Activated CD8-positive, alpha-beta memory T cell treated with anti-CD3 and anti-CD28 coated beads for 24 hours (primary cell): ENCODE measurements around the gene FGGY.
"Not testable (repeated sequence)": the region's sequence is repeated elsewhere in the genome, so short reads cannot be mapped to it uniquely, and the experiment has no call there.

Experiments
- DNase-seq: peaks from one replicate; pipeline ENCODE4 v3.0.0-alpha.2; 2020

The FGGY gene

GRCh38 chr1:59718064-59718988 is 421.4 kb downstream of the FGGY start:
- DNase-seq = no peak

- no peak for DNase-seq
These were observed 422.1 kb downstream of the FGGY start for GRCh38 chr1:59718989-59719360.

- DNase-seq = no peak
These were observed 423.6 kb downstream of the FGGY start for GRCh38 chr1:59720326-59721115.

GRCh38 chr1:59730302-59730701 is 433.4 kb downstream of the FGGY start:
- DNase-seq = no peak

- no peak for DNase-seq
These were observed 434.0 kb downstream of the FGGY start for GRCh38 chr1:59730759-59731478.

- no peak for DNase-seq
These were observed 434.7 kb downstream of the FGGY start for GRCh38 chr1:59731591-59731990.

GRCh38 chr1:59732214-59732955 is 435.5 kb downstream of the FGGY start:
- no peak for DNase-seq

GRCh38 chr1:59733443-59734141 is 436.7 kb downstream of the FGGY start:
- no peak for DNase-seq

GRCh38 chr1:59735927-59736326 is 439.0 kb downstream of the FGGY start:
- not testable (repeated sequence) for DNase-seq

- no peak for DNase-seq
These were observed 439.9 kb downstream of the FGGY start for GRCh38 chr1:59736744-59737143.

- DNase-seq = no peak
These were observed 440.7 kb downstream of the FGGY start for GRCh38 chr1:59737638-59738037.

GRCh38 chr1:59738152-59738551 is 441.3 kb downstream of the FGGY start:
- no peak for DNase-seq

- no peak for DNase-seq
These were observed 441.7 kb downstream of the FGGY start for GRCh38 chr1:59738591-59739015.

GRCh38 chr1:59739111-59739510 is 442.2 kb downstream of the FGGY start:
- no peak for DNase-seq

- DNase-seq = no peak
These were observed 445.6 kb downstream of the FGGY start for GRCh38 chr1:59742526-59742925.

- no peak for DNase-seq
These were observed 446.6 kb downstream of the FGGY start for GRCh38 chr1:59743324-59744091.

GRCh38 chr1:59747420-59748024 is 450.6 kb downstream of the FGGY start:
- DNase-seq = no peak

- DNase-seq = no peak
These were observed 451.2 kb downstream of the FGGY start for GRCh38 chr1:59748123-59748522.

GRCh38 chr1:59750328-59751003 is 453.6 kb downstream of the FGGY start:
- DNase-seq = no peak

GRCh38 chr1:59751004-59751395 is 454.1 kb downstream of the FGGY start:
- DNase-seq = no peak
